ENCODE results near the gene HERPUD1. TPM values are rescaled to one million over a fixed set of nuclear protein-coding genes. Genes with fewer than 3 reads are reported as not detected.
"Not testable (repeated sequence)": the region's sequence is repeated elsewhere in the genome, so short reads cannot be mapped to it uniquely, and the experiment has no call there.

The HERPUD1 gene
- total RNA-seq, 1 experiment from 2014 or later = 65.3 TPM

DNA sequence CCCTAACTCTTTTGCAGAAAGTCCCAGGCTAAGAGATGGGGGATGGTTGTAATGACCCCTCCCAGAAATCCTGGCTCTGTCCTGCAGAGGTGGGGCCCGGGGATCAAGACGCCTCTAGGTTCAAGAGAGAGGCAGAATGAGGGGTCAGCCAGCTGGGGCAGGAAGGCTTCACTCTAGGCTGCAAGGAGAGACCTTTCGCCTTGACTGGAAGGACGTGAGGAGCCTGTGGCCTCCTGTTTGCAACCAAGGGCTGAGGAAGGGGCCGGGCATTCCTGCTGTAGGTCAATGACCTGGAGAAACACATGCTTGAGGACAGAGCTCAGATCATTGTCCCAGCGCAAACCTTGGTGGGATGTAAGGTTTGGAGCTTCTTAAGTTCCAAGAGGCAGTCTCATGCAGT is 21.1 kb downstream of the HERPUD1 start:
- DNase-seq (ENCODE audit: low read depth) = no peak

DNA sequence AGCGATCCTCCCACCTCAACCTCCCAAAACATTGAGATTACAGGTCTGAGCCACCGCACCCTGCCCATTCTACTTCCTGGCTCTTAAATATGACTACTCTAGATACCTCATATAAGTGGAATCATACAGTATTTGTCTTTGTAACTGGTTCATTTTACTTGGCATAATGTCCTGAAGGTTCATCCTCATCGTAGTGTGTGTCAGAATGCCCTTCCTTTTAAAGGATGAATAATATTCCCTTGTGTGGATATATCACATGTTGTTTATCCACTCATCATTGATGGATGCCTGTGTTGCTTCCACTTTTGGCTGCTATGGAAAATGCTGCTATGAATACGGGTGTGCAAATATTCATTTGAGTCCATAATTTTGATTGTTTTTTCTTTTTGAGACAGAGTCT is 24.1 kb downstream of the HERPUD1 start:
- no peak for DNase-seq (ENCODE audit: low read depth)

DNA sequence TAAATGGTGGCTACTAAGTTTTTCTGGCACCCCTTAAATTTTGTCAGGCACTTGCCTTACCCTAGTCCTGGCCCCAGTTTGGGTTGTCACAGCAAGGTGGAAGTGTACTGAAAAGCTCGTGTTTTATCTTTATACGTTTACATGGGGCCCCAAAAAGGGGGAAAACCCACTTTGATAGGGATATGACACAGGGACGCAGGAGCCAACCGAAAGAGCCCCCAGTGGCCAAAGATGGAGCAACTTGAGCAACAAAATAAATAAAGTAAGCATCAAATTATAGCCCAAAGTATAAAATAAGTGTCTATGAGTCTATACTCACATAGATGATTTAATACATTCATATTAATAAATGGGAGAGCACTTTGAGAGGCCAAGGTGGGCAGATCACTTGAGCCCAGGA is 24.8 kb downstream of the HERPUD1 start:
- no peak for DNase-seq (ENCODE audit: low read depth)

DNA sequence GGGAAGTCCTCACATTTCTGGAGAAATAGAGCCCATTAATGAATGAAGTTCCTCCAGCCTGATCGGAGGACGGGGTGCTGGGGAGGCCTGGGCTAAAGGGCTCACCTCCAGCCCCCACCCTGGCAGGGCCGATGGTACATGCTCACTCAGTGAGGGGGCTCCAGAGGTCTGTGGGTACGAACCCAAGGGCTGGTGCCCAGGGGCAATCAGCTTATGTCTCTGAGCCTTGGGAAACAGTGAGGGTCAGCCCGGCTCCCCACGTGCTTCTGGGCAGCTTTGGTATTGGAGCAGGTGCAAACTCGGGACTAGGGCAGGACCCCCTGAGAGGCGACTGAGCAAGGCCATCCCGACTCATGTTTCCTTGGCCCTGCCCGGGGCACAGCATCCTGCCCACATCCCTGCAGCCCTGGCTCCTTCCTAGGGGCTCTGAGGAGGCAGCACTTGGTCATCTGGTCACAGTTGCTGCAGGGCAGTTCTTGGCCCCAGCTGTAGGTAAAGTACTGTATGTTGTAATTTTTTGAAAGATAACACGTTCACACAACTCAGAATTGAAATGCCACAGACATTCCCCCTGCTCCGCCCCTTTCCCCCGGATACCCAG is 28.8 kb downstream of the HERPUD1 start:
- no peak for DNase-seq (ENCODE audit: low read depth)

DNA sequence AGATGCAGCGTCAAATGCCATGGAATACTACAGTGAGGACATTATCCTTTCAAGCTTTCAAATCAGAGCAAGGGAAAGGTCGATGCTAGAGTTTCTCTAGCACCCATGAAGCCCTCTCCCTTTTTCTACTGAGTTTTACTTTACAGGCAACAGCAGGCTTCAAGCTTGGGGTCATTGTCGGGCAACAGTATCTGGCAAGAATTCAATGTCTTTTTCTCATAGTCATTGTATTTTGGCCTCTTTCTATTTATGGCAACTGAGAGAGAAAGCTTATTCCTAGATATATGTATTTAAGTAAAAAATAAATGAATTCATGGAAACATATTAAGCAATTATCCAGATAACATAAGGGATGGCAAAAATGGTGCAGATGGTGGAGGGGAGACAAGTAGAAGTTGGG is 29.4 kb downstream of the HERPUD1 start:
- DNase-seq (ENCODE audit: low read depth) = no peak

DNA sequence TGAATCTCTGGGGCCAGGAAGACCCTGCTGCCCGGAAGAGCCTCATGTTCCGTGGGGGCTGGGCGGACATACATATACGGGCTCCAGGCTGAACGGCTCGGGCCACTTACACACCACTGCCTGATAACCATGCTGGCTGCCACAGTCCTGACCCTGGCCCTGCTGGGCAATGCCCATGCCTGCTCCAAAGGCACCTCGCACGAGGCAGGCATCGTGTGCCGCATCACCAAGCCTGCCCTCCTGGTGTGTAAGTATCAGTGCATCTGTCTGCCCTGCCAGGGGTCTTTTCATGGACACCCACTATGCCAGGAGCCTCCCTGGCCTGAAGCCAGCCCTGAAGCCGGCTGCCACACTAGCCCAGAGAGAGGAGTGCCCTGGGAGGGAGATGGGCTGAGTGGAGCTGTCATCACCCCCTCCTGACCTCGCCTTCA is 29.9 kb downstream of the HERPUD1 start, which contains the start of gene CETP:
Gene CETP (plus strand): TSS at position 100 of the 431 bp plus-strand sequence. CDS start 30 bp downstream, at position 130.
- no peak for DNase-seq (ENCODE audit: low read depth)

DNA sequence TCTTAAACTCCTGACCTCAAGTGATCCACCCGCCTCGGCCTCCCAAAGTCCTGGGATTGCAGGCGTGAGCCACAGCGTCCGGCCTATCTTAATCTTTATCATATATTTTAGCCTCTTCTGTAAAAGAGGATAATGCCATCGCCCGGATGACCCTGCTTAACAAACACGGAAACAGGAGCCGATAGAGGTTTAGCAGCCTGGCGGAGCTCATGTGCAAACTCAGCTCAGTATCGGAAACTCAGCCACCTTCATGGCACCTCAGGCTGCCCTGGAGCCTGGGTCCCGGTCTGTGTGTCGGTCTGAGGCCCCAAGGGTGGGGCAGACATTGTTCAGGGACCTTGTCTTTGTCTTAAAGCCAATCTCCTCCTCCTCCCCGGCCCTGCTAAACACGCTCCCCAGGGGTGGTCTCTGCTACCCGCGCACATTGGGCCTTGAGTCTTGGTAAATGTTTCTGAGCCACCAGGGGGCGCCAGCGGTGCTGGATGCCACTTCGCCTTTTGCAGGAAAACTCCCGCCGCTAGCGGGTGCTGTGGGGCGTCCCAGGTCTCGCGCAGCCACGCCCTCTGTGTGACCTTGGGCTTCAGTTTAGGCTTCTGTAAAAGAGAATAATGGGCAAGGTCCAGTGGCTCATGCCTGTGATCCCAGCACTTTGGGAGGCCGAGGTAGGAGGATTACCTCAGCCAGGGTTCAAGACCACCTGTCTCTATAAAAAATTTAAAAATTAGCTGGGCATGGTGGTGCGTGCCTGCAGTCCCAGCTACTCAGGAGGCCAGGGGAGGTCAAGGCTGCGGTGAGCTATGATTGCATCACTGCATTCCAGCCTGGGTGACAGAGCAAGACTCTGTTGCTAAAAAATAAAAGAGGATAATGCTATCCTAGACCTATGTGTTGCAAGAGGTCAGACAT is 32.6 kb downstream of the HERPUD1 start:
- peak; percentile 88 for DNase-seq (ENCODE audit: low read depth)

DNA sequence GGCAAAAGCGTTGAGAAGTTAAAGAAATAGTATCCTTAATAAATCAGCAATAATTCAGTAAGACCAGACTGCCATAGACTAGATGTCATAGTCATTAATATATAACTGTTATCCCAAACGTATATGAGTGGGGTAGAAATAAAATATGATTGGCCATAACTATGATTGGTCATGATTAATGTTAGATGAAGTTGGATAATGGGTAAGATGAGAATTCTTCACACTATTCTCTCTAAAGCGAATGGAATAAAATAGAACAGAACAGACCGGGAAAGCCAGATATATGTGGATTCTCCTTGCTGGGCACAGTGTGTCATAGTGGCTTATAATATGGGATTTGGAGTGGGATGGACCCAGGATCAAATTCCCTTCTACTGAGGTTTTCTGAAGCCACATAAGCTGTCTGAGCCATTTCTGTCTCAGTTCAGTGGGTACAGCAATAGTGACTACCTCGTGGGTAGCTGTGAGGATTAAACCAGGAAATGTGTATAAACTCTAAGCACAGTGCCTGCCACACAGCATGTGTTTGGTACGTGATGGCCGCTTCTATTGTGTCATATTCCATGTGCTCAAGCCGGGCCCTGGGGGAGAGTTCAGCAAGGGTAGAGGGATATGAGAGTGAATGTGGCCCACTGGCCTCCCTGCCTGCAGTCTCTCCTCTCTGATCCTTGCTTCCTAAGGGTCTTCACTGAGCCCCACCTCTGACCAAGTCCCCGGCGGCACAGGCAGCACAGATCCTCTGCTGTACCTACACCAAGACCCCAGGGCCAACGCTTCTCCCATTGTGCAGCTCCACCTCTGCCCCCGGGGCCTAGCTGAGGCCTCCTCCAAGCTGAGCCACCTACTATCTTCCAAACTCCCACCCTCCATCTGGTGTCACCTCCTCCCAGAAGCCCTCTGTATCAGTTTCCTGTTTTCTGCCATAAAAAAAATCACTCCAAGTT is 33.5 kb downstream of the HERPUD1 start:
- peak; percentile 16 for DNase-seq (ENCODE audit: low read depth)

DNA sequence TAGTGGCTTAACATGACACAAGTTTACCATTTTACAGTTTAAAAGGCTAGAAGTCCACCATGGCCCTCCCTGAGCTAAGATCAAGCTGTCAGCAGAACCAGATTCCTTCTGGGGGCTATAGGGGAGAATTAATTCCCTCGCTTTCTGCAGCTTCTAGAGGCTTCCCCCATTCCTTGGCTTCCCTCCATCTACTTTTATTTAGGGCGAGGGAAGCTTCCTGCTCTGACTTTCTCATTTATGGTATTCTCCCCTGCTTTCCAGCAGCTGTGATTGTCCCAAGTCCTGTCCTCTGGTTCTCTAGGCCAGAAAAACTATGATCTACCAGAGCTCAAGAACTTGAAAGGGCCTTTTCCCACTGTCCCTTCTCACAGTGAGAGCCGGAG is 34.1 kb downstream of the HERPUD1 start:
- DNase-seq (ENCODE audit: low read depth) = no peak

DNA sequence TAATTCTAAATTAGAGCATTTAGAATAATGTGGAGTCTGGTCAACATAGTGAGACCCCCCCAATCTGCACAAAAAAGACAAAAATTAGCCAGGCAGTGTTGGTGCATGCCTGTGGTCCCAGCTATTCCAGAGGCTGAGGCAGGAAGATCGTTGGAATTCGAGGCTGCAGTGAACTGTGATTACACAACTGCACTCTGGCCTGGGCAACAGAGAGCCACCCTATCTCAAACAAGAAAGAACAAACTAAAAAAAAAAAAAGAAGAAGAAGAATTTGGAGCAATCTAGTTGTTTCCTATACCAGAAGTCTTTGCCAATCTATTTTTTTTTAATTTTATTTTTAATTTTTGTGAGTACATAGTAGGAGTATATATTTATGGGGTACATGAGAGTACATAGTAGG is 35.8 kb downstream of the HERPUD1 start:
- DNase-seq (ENCODE audit: low read depth) = no peak

DNA sequence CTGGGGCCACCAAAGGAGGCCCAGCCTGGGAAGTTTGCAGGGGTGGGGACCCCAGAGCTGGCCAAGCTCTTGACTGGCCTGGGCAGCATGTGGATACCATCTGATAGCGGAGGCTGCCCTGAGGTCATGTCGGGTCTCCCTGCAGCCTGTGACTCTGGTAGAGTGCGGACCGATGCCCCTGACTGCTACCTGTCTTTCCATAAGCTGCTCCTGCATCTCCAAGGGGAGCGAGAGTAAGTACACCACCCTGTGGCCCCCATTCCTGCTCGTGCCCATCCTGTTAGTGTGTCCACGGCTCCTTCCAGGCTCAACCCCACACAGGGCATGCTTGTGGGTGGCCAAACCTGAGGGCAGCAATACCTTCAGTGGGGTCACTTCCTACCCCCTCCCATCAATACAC is 37.8 kb downstream of the HERPUD1 start:
- no peak for DNase-seq (ENCODE audit: low read depth)

DNA sequence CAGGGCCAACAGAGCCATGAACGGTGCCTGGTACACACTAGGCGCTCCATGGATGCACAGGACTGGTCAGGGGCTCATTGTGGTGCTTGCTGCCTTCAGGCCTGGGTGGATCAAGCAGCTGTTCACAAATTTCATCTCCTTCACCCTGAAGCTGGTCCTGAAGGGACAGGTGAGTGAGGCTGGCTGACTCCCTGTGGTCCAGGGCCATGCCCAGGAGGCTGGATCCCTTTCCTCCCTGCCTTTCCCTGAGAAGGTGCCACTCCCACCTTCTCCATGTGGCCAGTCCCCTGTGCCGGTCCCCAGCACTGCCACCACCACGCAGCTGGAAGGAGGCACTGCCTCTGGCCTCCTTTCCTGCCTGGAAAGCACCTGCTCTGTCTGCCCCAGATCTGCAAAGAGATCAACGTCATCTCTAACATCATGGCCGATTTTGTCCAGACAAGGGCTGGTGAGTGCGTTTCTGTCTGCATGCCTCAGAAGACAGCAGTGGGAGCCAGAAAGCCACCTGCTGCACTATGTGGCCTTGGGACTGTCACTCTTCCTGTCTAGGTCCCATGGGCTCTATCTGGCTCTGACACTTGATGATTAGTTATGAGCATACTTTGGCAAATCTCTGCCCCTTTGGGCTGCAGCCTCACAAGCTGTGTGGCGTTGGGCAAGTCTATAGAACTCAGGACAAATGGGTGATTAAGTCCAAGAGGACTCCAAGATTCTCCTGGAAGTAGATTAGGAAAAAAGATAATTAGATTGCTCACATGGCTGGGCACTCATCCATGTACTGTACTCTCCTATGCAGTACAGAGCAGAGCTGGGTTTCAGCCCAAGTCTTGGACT is 39.2 kb downstream of the HERPUD1 start:
- DNase-seq (ENCODE audit: low read depth) = no peak

DNA sequence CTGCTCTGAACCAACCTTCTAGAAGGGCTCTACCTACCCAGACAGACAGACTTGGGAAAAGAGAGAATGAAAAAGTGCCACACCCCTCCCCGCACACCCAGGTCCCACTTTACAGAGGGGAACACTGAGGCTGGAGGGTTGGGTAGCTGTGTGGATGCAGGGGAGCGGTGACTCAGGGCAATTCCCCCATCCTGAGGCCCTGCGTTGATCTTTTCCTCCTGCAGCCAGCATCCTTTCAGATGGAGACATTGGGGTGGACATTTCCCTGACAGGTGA is 39.8 kb downstream of the HERPUD1 start:
- DNase-seq (ENCODE audit: low read depth) = no peak

DNA sequence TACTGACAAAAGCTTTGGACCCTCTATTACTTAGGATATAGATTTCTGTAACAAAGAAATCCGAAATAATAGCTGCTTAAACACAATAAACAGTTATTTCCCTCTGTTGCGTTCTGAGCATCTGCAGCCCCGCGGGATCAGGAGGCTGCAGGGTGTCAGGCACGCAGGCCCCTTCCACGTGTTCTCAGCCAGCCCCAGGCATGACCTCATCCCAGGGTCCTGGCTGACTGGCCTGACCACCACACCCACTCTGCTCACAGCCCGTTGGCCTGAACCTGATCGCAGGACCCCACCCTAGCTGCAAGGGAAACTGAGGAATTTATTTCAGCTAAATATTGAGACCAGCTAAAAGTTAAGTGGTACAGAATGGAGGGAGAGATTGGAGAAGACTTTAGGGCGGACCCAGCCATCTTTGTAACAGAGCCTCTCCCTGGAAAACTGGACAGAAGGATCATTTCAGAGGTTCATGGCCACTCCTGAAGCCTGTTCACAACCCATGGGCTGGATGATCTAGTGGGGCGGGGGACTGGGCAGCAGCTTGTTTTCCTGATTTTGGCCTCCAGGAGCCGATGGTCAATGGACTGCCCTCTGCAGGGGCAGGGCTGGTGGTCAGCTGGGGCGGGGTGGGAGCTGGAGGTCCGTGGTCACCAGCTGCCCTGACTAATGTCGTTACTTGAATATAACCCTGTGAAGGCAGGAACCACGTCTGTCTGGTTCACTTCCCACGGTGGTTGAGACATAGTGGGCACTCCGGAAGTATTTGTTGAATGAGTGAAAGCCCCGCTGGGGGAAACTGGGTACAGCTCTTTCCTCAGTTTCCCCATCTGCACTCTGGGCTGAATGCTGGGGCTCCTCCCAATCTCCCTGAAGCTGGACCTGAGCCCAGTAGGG is 40.7 kb downstream of the HERPUD1 start:
- no peak for DNase-seq (ENCODE audit: low read depth)

DNA sequence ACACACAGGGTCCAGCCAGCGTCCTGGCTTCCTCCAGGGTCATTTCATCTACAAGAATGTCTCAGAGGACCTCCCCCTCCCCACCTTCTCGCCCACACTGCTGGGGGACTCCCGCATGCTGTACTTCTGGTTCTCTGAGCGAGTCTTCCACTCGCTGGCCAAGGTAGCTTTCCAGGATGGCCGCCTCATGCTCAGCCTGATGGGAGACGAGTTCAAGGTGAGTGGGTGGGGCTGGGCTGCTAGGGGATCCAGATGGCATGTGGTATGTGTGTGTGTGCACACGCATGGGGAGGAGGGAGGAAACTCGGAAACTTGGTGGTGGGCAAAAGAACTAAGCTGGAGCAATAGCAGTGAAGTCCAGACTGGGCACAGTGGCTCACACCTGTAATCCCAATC is 41.4 kb downstream of the HERPUD1 start:
- no peak for DNase-seq (ENCODE audit: low read depth)

DNA sequence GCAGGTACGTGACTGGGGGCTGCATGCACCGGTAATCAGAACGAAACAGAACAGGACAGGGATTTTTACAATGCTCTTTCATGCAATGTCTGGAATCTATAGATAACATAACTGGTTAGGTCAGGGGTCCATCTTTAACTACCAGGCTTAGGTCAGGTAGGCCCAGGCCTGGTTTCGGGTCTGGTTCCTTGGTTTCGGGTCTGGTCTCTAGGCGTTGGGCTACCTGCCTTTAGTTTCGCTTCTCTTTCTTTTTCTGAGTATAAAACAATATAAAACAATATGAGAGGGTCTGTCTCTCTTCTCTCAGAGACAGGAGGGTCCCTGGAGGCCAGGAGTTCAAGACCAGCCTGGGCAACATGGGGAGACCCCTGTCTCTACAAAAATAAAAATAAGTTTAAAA is 42.0 kb downstream of the HERPUD1 start:
- not testable (repeated sequence) for DNase-seq (ENCODE audit: low read depth)

DNA sequence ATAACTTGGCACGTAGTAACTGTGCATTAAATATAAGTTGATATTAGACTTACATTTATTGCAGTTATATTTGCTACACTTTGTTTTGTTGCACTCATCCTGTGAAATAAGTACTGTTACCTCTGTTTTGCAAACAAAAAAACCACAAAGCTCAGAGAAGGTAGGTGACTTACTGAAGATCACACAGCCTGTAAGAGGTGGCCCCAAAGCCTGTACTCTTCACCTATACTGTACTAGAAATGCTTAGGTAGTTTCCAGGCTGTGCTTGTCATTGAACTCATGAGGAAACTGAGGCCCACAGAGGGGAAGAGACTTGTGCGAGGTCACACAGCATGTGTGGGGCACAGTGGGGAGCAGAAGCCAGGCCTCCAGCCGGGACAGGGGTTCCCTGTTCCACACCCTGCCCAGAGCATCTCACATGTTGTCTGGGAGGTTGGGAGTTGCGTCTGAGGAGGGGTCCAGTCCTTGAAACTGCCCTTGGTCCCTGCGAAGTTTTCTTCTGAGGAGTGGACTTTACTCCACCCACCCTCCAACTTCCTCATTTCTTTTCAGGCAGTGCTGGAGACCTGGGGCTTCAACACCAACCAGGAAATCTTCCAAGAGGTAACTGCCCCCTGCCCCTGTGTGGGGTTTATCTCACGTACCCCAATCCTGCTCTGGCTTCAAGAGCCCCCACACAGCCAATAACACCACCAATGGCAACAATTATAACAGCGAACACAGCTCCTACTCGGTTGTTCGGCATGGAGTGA is 42.8 kb downstream of the HERPUD1 start:
- no peak for DNase-seq (ENCODE audit: low read depth)

DNA sequence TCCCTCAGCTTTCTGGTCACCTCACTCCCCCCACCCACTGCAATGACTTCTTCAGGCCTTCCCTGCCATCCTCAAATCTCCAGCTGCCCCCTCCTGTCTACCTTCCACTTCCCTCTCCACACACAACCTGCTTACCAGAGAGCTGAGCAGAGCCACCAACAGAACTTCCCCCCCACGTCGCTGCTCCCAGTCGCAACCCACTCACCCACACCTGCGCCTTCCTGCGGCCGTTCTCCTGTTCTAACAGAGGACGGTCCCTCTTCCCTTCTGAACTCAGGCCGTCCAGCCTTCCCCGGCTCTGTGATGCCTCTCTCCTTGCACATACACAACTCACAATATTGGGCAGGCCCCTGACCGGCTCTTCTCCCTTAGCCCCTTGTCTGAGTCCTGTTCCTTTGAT is 43.8 kb downstream of the HERPUD1 start:
- DNase-seq (ENCODE audit: low read depth) = no peak

DNA sequence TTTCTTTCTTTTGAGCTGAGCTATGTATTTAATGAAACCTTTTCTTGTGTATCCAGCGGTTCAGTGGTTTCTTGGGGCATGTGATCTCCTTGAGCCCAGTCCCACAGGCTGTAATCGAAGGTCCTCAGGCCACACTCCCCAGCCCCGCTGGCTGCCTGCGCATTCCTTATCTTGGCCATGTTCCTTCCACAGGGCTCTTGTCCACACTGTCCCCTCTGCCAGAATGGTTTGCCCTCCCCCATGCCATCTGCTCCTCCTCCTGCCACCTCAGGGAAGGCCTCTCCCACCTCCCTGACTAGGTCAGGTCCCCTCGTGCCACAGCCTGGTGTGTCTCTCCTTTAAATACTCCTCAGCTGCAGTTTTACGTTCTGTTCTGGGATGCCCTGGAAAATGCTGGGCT is 45.3 kb downstream of the HERPUD1 start:
- no peak for DNase-seq (ENCODE audit: low read depth)

Data from HT1080 (cell line).